Effector CD4-positive, alpha-beta T cell (primary cell): ENCODE data around the gene EBF3. TPM values are rescaled to one million over a fixed set of nuclear protein-coding genes. Genes with fewer than 3 reads are reported as not detected.

Experiments used
- DNase-seq: peaks from one replicate; pipeline ENCODE4 v3.0.0-alpha.2; 2020
- total RNA-seq: gene quantifications from one replicate; lab custom pipeline; 2026; lab: John Stamatoyannopoulos, UW

Gene EBF3
- total RNA-seq = not detected

GRCh38 chr10:129963641-129964501, at the start of gene EBF3:
Gene EBF3 (minus strand): TSS chr10:129964274. CDS start chr10:129963768, 506 bp downstream.
- DNase-seq = peak; percentile 22

GRCh38 chr10:130013335-130014262, 49.5 kb upstream of the EBF3 start:
- no peak for DNase-seq

GRCh38 chr10:130012129-130012528, 48.1 kb upstream of the EBF3 start:
- DNase-seq = no peak

- no peak for DNase-seq
Measured at GRCh38 chr10:130010653-130011052, 46.6 kb upstream of the EBF3 start.

GRCh38 chr10:130009228-130009627, 45.2 kb upstream of the EBF3 start:
- DNase-seq = no peak

GRCh38 chr10:130003787-130004613, 39.9 kb upstream of the EBF3 start:
- DNase-seq = no peak

GRCh38 chr10:130003166-130003565, 39.1 kb upstream of the EBF3 start:
- no peak for DNase-seq

- DNase-seq = no peak
Measured at GRCh38 chr10:130002606-130003005, 38.5 kb upstream of the EBF3 start.

- no peak for DNase-seq
Measured at GRCh38 chr10:130000918-130001317, 36.8 kb upstream of the EBF3 start.

- no peak for DNase-seq
Measured at GRCh38 chr10:129999140-129999539, 35.1 kb upstream of the EBF3 start.

GRCh38 chr10:129993621-129994020, 29.5 kb upstream of the EBF3 start:
- no peak for DNase-seq

GRCh38 chr10:129992356-129992755, 28.3 kb upstream of the EBF3 start:
- no peak for DNase-seq

- no peak for DNase-seq
Measured at GRCh38 chr10:129982825-129983224, 18.8 kb upstream of the EBF3 start.

- DNase-seq = no peak
Measured at GRCh38 chr10:129978980-129979379, 14.9 kb upstream of the EBF3 start.

GRCh38 chr10:129978322-129978721, 14.2 kb upstream of the EBF3 start:
- DNase-seq = no peak

- DNase-seq = no peak
Measured at GRCh38 chr10:129977794-129978193, 13.7 kb upstream of the EBF3 start.

- DNase-seq = no peak
Measured at GRCh38 chr10:129973674-129974059, 9.6 kb upstream of the EBF3 start.

- DNase-seq = no peak
Measured at GRCh38 chr10:129972966-129973673, 9.0 kb upstream of the EBF3 start.

GRCh38 chr10:129972145-129972965, 8.3 kb upstream of the EBF3 start:
- DNase-seq = no peak

- no peak for DNase-seq
Measured at GRCh38 chr10:129971381-129972144, 7.5 kb upstream of the EBF3 start.
